HG03460 (cell line): ENCODE measurements around the gene ZC4H2.
A peak's percentile ranks its signal among the peaks of the same experiment; 100 is the strongest.
"Not testable (repeated sequence)": the region's sequence is repeated elsewhere in the genome, so short reads cannot be mapped to it uniquely, and the experiment has no call there.

ENCODE experiments used
- ATAC-seq: cut with Tn5 transposase; IDR thresholded peaks from one replicate; pipeline ENCODE4 v1.9.1; 2021; ENCODE audit not compliant: unreplicated experiment

The ZC4H2 gene

GRCh38 chrX:64975989-64976672, at the start of gene ZC4H2:
Gene ZC4H2, minus strand, starts transcription at chrX:64976450. Its CDS starts 73 bp downstream, at chrX:64976377.
- ATAC-seq: peak; percentile 99

GRCh38 chrX:65017451-65017850, 41.2 kb upstream of the ZC4H2 start:
- ATAC-seq: no peak

GRCh38 chrX:65014230-65014629, 38.0 kb upstream of the ZC4H2 start:
- no peak for ATAC-seq

- ATAC-seq: no peak
Measured at GRCh38 chrX:65009459-65009858, 33.2 kb upstream of the ZC4H2 start.

DNA sequence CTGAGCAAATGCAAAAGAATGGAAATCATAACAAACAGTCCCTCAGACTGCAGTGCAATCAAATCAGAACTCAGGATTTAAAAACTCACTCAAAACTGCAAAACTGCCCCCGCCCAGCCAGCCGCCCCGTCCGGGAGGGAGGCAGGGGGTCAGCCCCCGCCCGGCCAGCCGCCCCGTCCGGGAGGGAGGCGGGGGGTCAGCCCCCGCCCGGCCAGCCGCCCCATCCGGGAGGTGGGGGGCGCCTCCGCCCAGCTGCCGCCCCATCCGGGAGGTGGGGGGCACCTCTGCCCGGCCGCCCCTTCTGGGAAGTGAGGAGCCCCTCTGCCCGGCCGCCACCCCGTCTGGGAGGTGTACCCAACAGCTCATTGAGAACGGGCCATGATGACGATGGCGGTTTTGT, 26.0 kb upstream of the ZC4H2 start:
- ATAC-seq: not testable (repeated sequence)

- ATAC-seq: no peak
Measured at GRCh38 chrX:64996805-64997204, 20.6 kb upstream of the ZC4H2 start.

GRCh38 chrX:64994131-64994798, 18.0 kb upstream of the ZC4H2 start:
- no peak for ATAC-seq

- ATAC-seq: no peak
Measured at GRCh38 chrX:64977830-64978229, 1.6 kb upstream of the ZC4H2 start.

- ATAC-seq: no peak
Measured at GRCh38 chrX:64977051-64977450, 801 bp upstream of the ZC4H2 start.

GRCh38 chrX:64976673-64977040, 407 bp upstream of the ZC4H2 start:
- ATAC-seq: peak; percentile 24

GRCh38 chrX:64975491-64975890, 759 bp downstream of the ZC4H2 start:
- ATAC-seq: no peak

- no peak for ATAC-seq
Measured at GRCh38 chrX:64925480-64925879, 50.8 kb downstream of the ZC4H2 start.

- no peak for ATAC-seq
Measured at GRCh38 chrX:64908121-64908520, 68.1 kb downstream of the ZC4H2 start.

GRCh38 chrX:64894454-64895038, 81.7 kb downstream of the ZC4H2 start:
- ATAC-seq: no peak

GRCh38 chrX:64885850-64886249, 90.4 kb downstream of the ZC4H2 start:
- ATAC-seq: no peak

- not testable (repeated sequence) for ATAC-seq
Measured at GRCh38 chrX:64878709-64879108, 97.5 kb downstream of the ZC4H2 start.

DNA sequence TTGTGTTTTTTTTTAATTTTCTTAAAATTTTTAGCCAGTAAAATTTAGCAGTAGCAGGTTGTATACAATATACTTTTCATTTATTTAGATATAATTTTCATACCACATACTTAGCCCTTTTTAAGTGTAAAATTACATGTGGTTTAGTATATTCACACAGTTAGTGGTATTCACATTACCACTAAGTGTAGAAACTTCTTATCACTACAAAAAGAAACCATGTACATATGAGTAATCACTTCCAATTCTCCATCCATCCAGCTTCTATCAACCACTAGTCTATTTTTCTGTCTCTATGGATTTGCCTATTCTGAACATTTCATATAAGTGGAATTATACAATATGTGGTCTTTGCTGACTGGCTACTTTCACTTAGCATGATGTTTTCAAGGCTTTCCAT, 109.0 kb downstream of the ZC4H2 start:
- no peak for ATAC-seq
